ENCODE data around the gene PTGES2. TPM values are rescaled to one million over a fixed set of nuclear protein-coding genes. Genes with fewer than 3 reads are reported as not detected.

The PTGES2 gene
- total and polyA plus RNA-seq, 4 donors, result 22.8 to 41.1 (median 31.5) TPM

- no peak overlapping the region for H3K4me3 ChIP-seq (ENCODE audit: low read depth in 1 of 3, low read length in 3 of 3)
- no peaks in the 10 kb centered on the region for H3K27me3 ChIP-seq (ENCODE audit: control insufficient read depth in 4 of 4, insufficient read depth in 4 of 4, low read length in 3 of 4)
- DNase-seq (ENCODE audit: low spot score), result no peak
- no peak overlapping the region for H3K9ac ChIP-seq (ENCODE audit: low read depth in 1 of 2, low read length in 2 of 2)
- peaks cover 12 to 43% (median 28%) of the 10 kb centered on the region in 4 donors for H3K36me3 ChIP-seq (ENCODE audit: control insufficient read depth in 4 of 4, insufficient read depth in 3 of 4, low read depth in 1 of 4, low read length in 3 of 4)
- H3K27ac ChIP-seq (ENCODE audit: low read depth in 1 of 2, low read length in 2 of 2), result no peak overlapping the region
- H3K4me1 ChIP-seq (ENCODE audit: control insufficient read depth in 4 of 4, insufficient read depth in 4 of 4, low read length in 3 of 4), result peaks cover 3 to 14% (median 7%) of the 10 kb centered on the region in 4 donors
- no peaks in the 10 kb centered on the region for H3K9me3 ChIP-seq (ENCODE audit: control insufficient read depth in 4 of 4, low read length in 3 of 4)
- no peak for TF ChIP-seq REST (IDR thresholded peaks at IDR 0.05)
- TF ChIP-seq RXRA (IDR thresholded peaks at IDR 0.05), result no peak
- TF ChIP-seq ATF3 (IDR thresholded peaks at IDR 0.05), result no peak
- no peak for TF ChIP-seq EGR1 (IDR thresholded peaks at IDR 0.05; ENCODE audit: low read depth in 2 of 2)
- TF ChIP-seq HNF4A (conservative IDR thresholded peaks at IDR 0.05), result no peak
- no peak for TF ChIP-seq MAX (IDR thresholded peaks at IDR 0.05)
- no peak for TF ChIP-seq SP1 (IDR thresholded peaks at IDR 0.05)
- no peak for TF ChIP-seq RAD21 (IDR thresholded peaks at IDR 0.05)
- TF ChIP-seq FOXA2 (IDR thresholded peaks at IDR 0.05), result no peak
- no peak for TF ChIP-seq NR2F2 (IDR thresholded peaks at IDR 0.05)
- TF ChIP-seq YY1 (IDR thresholded peaks at IDR 0.05), result no peak
- no peak for TF ChIP-seq TAF1 (conservative IDR thresholded peaks at IDR 0.05)
- no peak for TF ChIP-seq ZBTB33 (IDR thresholded peaks at IDR 0.05)
- TF ChIP-seq HNF4G (IDR thresholded peaks at IDR 0.05), result no peak
- no peak for TF ChIP-seq JUND (IDR thresholded peaks at IDR 0.05)
- no peak for TF ChIP-seq FOXA1 (IDR thresholded peaks at IDR 0.05)
- TF ChIP-seq GABPA (IDR thresholded peaks at IDR 0.05 in 1 of 2, conservative IDR thresholded peaks at IDR 0.05 in 1 of 2), result no peak
- 82% methylated on average over 14 of the region's 14 CpGs for WGBS
Observed at GRCh38 chr9:128164307-128164885, 36.9 kb upstream of the PTGES2 start.

- Histone ChIP-seq H3K9ac (ENCODE audit: low read depth in 1 of 2, low read length in 2 of 2) (no peak overlapping the region), H3K36me3 (ENCODE audit: control insufficient read depth in 4 of 4, insufficient read depth in 3 of 4, low read depth in 1 of 4, low read length in 3 of 4) (peaks cover 7 to 36% (median 23%) of the 10 kb centered on the region in 4 donors), H3K9me3 (ENCODE audit: control insufficient read depth in 4 of 4, low read length in 3 of 4) (no peaks in the 10 kb centered on the region), H3K27ac (ENCODE audit: low read depth in 1 of 2, low read length in 2 of 2) (no peak overlapping the region), H3K27me3 (ENCODE audit: control insufficient read depth in 4 of 4, insufficient read depth in 4 of 4, low read length in 3 of 4) (no peaks in the 10 kb centered on the region), H3K4me1 (ENCODE audit: control insufficient read depth in 4 of 4, insufficient read depth in 4 of 4, low read length in 3 of 4) (peaks cover 3 to 16% (median 7%) of the 10 kb centered on the region in 4 donors), H3K4me3 (ENCODE audit: low read depth in 1 of 3, low read length in 3 of 3) (no peak overlapping the region)
- no peak for DNase-seq (ENCODE audit: low spot score)
- WGBS, result 97% methylated on average over 10 of the region's 10 CpGs
- TF ChIP-seq HNF4G (IDR thresholded peaks at IDR 0.05) (no peak), HNF4A (conservative IDR thresholded peaks at IDR 0.05) (no peak), TAF1 (conservative IDR thresholded peaks at IDR 0.05) (no peak), ZBTB33 (IDR thresholded peaks at IDR 0.05) (no peak), GABPA (IDR thresholded peaks at IDR 0.05 in 1 of 2, conservative IDR thresholded peaks at IDR 0.05 in 1 of 2) (no peak), REST (IDR thresholded peaks at IDR 0.05) (no peak), JUND (IDR thresholded peaks at IDR 0.05) (no peak), EGR1 (IDR thresholded peaks at IDR 0.05; ENCODE audit: low read depth in 2 of 2) (no peak), FOXA1 (IDR thresholded peaks at IDR 0.05) (no peak), MAX (IDR thresholded peaks at IDR 0.05) (no peak), FOXA2 (IDR thresholded peaks at IDR 0.05) (no peak), RAD21 (IDR thresholded peaks at IDR 0.05) (no peak), SP1 (IDR thresholded peaks at IDR 0.05) (no peak)
Observed at GRCh38 chr9:128163523-128164306, 36.2 kb upstream of the PTGES2 start.
